ENCODE data around the gene LINGO4.

The LINGO4 gene

DNA sequence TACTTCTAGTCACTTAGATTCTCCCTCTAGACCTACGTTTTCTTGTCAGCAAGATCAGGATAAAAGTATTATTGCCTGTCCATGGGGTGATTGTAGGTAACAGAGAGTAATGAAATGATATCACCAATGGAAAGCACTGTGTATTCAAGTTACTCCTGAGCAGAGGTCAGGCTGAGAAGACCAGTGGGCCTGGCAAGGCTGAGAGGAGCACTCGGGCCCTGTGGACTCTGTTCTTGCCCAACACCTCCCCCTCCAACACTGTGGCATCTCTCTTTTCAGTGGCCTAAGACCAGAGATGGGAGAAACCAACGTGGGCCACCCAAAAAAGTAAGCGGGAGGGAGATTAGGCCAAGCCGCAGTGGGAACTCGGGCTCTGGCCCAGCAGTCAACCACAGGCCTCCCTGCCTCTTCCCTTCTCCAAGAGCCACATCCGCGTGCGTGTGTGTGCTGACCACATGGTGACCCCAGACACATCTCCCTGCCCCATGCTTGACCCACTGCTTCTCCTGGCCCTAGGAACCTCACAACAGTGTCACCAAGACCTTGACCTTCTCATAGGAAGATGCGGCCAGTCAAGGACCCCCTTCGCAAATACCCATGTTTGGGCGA lies 14.1 kb upstream of the LINGO4 start:
- TF ChIP-seq, protein P1, sequence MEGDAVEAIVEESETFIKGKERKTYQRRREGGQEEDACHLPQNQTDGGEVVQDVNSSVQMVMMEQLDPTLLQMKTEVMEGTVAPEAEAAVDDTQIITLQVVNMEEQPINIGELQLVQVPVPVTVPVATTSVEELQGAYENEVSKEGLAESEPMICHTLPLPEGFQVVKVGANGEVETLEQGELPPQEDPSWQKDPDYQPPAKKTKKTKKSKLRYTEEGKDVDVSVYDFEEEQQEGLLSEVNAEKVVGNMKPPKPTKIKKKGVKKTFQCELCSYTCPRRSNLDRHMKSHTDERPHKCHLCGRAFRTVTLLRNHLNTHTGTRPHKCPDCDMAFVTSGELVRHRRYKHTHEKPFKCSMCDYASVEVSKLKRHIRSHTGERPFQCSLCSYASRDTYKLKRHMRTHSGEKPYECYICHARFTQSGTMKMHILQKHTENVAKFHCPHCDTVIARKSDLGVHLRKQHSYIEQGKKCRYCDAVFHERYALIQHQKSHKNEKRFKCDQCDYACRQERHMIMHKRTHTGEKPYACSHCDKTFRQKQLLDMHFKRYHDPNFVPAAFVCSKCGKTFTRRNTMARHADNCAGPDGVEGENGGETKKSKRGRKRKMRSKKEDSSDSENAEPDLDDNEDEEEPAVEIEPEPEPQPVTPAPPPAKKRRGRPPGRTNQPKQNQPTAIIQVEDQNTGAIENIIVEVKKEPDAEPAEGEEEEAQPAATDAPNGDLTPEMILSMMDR (IDR thresholded peaks at IDR 0.05; ENCODE audit: low read depth, low read length) = no peak
- DNase-seq (ENCODE audit: extremely low read depth, low read depth) = no peak

DNA sequence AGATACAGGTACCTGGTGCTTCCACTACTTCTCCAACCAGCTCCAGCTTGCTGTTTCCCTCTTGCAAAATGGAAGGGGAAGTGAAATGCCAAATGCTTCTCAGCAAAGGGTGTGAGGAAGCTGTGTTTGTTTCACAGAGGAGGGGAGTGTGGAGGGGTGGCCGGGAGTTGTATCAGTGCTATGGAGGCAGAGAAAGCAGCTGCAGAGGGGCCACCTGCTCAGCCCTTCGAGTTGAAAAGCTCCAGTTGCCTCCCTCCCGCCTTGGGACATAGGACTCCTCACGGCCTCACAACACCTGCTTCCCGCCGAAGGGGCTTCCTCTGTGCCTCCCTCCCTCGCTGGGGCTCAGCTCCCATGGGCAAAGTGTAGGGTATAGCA lies 12.1 kb upstream of the LINGO4 start:
- no peak for DNase-seq (ENCODE audit: extremely low read depth, low read depth)
- TF ChIP-seq, protein P1 (IDR thresholded peaks at IDR 0.05; ENCODE audit: low read depth, low read length) = no peak

DNA sequence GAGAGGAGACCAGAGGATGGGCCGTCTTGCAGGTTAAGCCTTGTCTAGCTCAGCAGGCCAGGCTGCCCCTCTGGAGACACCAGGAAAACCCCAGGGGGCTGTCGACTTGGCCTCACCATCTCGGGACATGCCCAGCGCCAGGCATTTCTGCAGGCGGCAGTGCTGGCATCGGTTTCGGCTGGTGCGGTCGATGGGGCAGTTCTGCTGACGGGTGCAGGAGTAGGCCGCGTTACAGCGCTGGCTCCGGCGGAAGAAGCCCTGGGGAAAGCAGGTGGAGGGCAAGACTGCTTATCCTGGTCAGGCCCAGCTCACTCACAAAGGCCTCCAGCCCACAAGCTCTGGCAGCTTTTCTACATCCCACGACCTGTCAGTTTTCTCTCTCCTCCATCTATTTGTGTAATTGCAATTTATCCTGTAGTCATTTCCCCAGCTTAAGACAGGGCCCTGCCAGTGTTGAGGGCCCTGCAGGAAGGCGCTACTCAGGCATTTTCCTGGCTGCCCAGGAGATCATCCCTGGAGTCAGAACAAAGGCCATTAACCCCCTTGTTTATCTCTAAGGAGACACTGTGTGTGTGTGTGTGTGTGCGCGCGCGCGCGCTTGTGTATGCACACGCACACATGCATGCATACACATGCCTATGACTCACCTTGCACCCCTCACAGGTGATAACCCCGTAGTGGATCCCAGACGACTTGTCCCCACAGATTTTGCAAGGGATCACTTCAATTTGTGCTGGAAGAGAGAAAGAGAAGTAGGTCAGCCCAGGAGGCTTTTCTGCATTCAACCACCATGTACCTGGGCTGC lies 11.5 kb upstream of the LINGO4 start:
- TF ChIP-seq, protein P1 (IDR thresholded peaks at IDR 0.05; ENCODE audit: low read depth, low read length) = no peak
- DNase-seq (ENCODE audit: extremely low read depth, low read depth) = no peak

DNA sequence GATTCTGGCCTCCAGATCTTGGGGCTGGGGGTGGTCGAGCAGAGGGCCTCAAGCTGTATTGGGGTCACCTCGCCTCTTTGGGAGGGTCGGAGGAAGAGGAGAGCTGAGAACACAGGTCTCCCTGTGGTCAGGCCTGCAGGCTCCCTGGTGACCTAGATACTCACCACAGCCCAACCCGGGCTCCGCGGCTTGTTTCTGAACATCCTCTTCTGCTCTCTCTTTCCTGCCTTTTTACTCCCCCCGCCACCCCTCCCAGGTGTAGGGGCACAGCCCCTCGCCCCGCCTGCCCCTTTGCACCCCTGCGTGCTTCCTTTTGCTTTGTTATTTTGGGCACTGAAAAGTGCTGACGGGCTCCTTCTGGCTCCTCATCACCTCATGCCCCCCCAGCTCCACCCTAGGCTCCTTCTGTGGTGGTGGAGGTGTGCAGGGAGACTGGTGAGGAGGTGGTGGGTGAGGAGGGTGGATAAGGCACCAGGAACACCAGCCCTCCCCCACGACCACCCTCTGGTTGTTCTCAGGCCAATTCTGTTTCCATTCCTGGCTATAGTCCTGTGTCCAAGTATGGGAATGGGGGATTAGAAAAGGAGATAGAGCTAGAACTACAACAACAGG lies 10.6 kb upstream of the LINGO4 start:
- TF ChIP-seq, protein P1 (IDR thresholded peaks at IDR 0.05; ENCODE audit: low read depth, low read length) = no peak

DNA sequence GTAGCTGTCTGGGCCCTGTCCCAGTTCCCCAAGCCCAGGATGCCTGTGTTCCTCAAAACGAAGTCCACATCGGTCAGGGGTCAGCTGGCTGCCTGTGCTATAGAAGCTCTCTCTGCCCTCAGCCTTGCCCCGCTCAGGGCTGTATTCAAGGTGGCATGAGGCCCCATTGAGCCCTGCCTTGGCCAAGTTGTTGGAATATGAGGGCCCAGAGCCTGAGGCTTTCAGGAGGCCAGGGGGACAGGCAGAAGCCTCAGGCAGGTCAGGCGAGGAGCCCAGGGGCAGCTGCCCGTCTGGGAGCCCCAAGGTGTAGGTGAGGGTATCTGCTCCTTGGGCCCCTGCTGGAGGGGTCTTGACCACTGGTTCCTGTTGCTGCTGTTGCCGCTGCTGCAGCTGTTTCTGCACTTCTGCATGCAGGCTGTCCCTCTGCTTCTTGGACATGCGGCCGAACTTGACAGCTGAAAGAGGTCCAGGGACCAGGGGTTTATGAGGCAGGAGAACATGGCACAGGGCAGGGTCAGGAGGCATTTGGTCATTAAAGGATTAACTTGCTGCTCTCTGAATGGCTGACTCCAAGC lies 9.8 kb upstream of the LINGO4 start:
- TF ChIP-seq, protein P1 (IDR thresholded peaks at IDR 0.05; ENCODE audit: low read depth, low read length) = no peak
- no peak for DNase-seq (ENCODE audit: extremely low read depth, low read depth)

More for the DNA sequence above, 10.6 kb upstream of the LINGO4 start:
- DNase-seq (ENCODE audit: extremely low read depth, low read depth) = no peak

DNA sequence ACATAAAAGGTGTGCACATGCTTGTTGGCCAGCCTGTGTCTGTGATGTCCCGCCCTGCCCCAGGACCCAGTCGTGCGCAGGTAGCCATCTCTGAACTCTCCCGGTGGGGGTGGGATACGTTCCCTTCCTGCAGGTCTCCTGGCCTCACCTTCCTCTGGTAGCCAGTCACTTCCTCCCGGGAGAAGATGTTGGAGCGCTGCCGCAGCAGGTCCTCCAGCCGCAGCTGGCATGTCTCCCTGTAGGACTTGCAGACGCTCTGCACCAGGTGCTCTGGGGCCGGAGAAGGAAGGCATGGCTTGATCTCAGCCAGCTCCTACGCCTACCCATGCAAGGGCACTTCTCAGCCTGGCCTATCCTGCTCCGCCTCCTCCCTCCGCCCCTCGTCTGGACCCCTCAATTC lies 9.2 kb upstream of the LINGO4 start:
- TF ChIP-seq, protein P1 (IDR thresholded peaks at IDR 0.05; ENCODE audit: low read depth, low read length) = no peak
- DNase-seq (ENCODE audit: extremely low read depth, low read depth) = no peak
